ENCODE results near the gene RAD51B.

RAD51B gene

GRCh38 chr14:68619790-68620574 is 800.4 kb downstream of the RAD51B start:
- no peak for DNase-seq

GRCh38 chr14:68621400-68622365 is 802.1 kb downstream of the RAD51B start:
- no peak for DNase-seq

GRCh38 chr14:68622856-68623255 is 803.3 kb downstream of the RAD51B start:
- DNase-seq, result no peak

- DNase-seq, result no peak
These were observed 803.7 kb downstream of the RAD51B start for GRCh38 chr14:68623307-68623706.

- no peak for DNase-seq
These were observed 804.2 kb downstream of the RAD51B start for GRCh38 chr14:68623826-68624225.

- DNase-seq, result no peak
These were observed 805.1 kb downstream of the RAD51B start for GRCh38 chr14:68624541-68625220.

- DNase-seq, result no peak
These were observed 805.9 kb downstream of the RAD51B start for GRCh38 chr14:68625366-68626090.

- no peak for DNase-seq
These were observed 806.8 kb downstream of the RAD51B start for GRCh38 chr14:68626386-68626785.

- DNase-seq, result no peak
These were observed 807.7 kb downstream of the RAD51B start for GRCh38 chr14:68627050-68627867.

- no peak for DNase-seq
These were observed 808.5 kb downstream of the RAD51B start for GRCh38 chr14:68627868-68628604.

GRCh38 chr14:68628605-68629310 is 809.2 kb downstream of the RAD51B start:
- no peak for DNase-seq

- no peak for DNase-seq
These were observed 810.5 kb downstream of the RAD51B start for GRCh38 chr14:68630081-68630571.

GRCh38 chr14:68630611-68631393 is 811.2 kb downstream of the RAD51B start:
- DNase-seq, result no peak

- no peak for DNase-seq
These were observed 811.9 kb downstream of the RAD51B start for GRCh38 chr14:68631394-68632053.

GRCh38 chr14:68632054-68632895 is 812.7 kb downstream of the RAD51B start:
- DNase-seq, result no peak

- no peak for DNase-seq
These were observed 813.8 kb downstream of the RAD51B start for GRCh38 chr14:68633131-68633991.

- no peak for DNase-seq
These were observed 814.8 kb downstream of the RAD51B start for GRCh38 chr14:68634332-68634731.

Measured in NCI-H510A (cell line).